Spinal cord (tissue), 10 donors: ENCODE results near the gene ADARB2. TPM values are rescaled to one million over a fixed set of nuclear protein-coding genes. Genes with fewer than 3 reads are reported as not detected.
"Not testable (repeated sequence)": the region's sequence is repeated elsewhere in the genome, so short reads cannot be mapped to it uniquely, and the experiment has no call there.

Source experiments
- DNase-seq, 6 donors: peaks; one replicate each; pipeline versions ENCODE4 v3.0.0 to v3.0.0-alpha.2; 2013 to 2015; ENCODE audit warnings: low spot score in 6 of 6, low read depth in 4 of 6
- H3K27ac ChIP-seq: one replicate; pipeline ENCODE4 v1.5.1; 2013; ENCODE audit warnings: low read depth, low read length, control low read depth
- H3K27me3 ChIP-seq: one replicate; pipeline ENCODE4 v1.6.1; 2013; ENCODE audit warnings: low read length; ENCODE audit not compliant: control insufficient read depth, insufficient read depth
- H3K36me3 ChIP-seq: one replicate; pipeline ENCODE4 v1.6.1; 2013; ENCODE audit warnings: low read length; ENCODE audit not compliant: control insufficient read depth, insufficient read depth
- H3K4me1 ChIP-seq: one replicate; pipeline ENCODE4 v1.6.1; 2013; ENCODE audit warnings: low read length; ENCODE audit not compliant: control insufficient read depth, insufficient read depth
- H3K4me3 ChIP-seq: one replicate; pipeline ENCODE4 v1.5.1; 2013; ENCODE audit warnings: low read depth, low read length, control low read depth
- H3K9me3 ChIP-seq: one replicate; pipeline ENCODE4 v1.6.1; 2013; ENCODE audit warnings: low read length; ENCODE audit not compliant: control insufficient read depth, insufficient read depth
- WGBS: methylation state at CpG from one replicate; pipeline ENCODE4 v1.1.5; 2013; ENCODE audit warnings: missing lambda C conversion rate; ENCODE audit not compliant: insufficient coverage; 5-methylcytosine and 5-hydroxymethylcytosine counted together
- polyA plus RNA-seq, 2 donors: library from polyadenylated mRNA; unstranded; fragments of 120-200 nt; gene quantifications; one replicate each; pipeline ENCODE4 v1.2.1, GENCODE V29; 2013; ENCODE audit not compliant: insufficient read length in 2 of 2
- total RNA-seq, 2 donors: library from RNA; depleted of rRNA in 1 of 2; stranded (reverse); fragments of 120-200 nt in 1 of 2; fragments of >200 nt in 1 of 2; gene quantifications; one replicate each; pipeline versions ENCODE4 v1.2.3 to v1.2.4, GENCODE V29; 2013 to 2014
- donor health status: healthy.

ADARB2 gene
- total and polyA plus RNA-seq, 4 donors = 4.1 to 11.2 (median 8.3) TPM

GRCh38 chr10:1169981-1170866, 567.1 kb downstream of the ADARB2 start:
- DNase-seq = peak in 1 of 6 donors; percentile 54
- H3K9me3 ChIP-seq = no peaks in the 10 kb centered on the region
- WGBS = 67% methylated on average over 18 of the region's 22 CpGs
- no peaks in the 10 kb centered on the region for H3K36me3 ChIP-seq
- H3K4me3 ChIP-seq = no peak overlapping the region
- H3K4me1 ChIP-seq = peaks cover 9% of the 10 kb centered on the region
- no peak overlapping the region for H3K27ac ChIP-seq
- H3K27me3 ChIP-seq = no peaks in the 10 kb centered on the region

GRCh38 chr10:1169186-1169885, 568.0 kb downstream of the ADARB2 start:
- no peaks in the 10 kb centered on the region for H3K36me3 ChIP-seq
- no peaks in the 10 kb centered on the region for H3K27me3 ChIP-seq
- peaks cover 9% of the 10 kb centered on the region for H3K4me1 ChIP-seq
- H3K9me3 ChIP-seq = no peaks in the 10 kb centered on the region
- DNase-seq = no peak
- no peak overlapping the region for H3K27ac ChIP-seq
- no peak overlapping the region for H3K4me3 ChIP-seq
- 57% methylated on average over 17 of the region's 23 CpGs for WGBS

GRCh38 chr10:1168763-1169162, 568.6 kb downstream of the ADARB2 start:
- Histone ChIP-seq H3K27ac (no peak overlapping the region), H3K9me3 (no peaks in the 10 kb centered on the region), H3K4me1 (peaks cover 9% of the 10 kb centered on the region), H3K36me3 (no peaks in the 10 kb centered on the region), H3K27me3 (no peaks in the 10 kb centered on the region), H3K4me3 (no peak overlapping the region)
- no peak for DNase-seq
- 93% methylated on average over 12 of the region's 13 CpGs for WGBS

GRCh38 chr10:1166828-1167275, 570.5 kb downstream of the ADARB2 start:
- WGBS = 91% methylated on average over 9 of the region's 9 CpGs
- H3K27me3 ChIP-seq = no peaks in the 10 kb centered on the region
- no peak for DNase-seq
- H3K4me3 ChIP-seq = no peak overlapping the region
- H3K4me1 ChIP-seq = peaks cover 9% of the 10 kb centered on the region
- no peaks in the 10 kb centered on the region for H3K9me3 ChIP-seq
- no peaks in the 10 kb centered on the region for H3K36me3 ChIP-seq
- no peak overlapping the region for H3K27ac ChIP-seq

GRCh38 chr10:1166101-1166827, 571.1 kb downstream of the ADARB2 start:
- no peak for DNase-seq
- H3K36me3 ChIP-seq = no peaks in the 10 kb centered on the region
- H3K4me3 ChIP-seq = no peak overlapping the region
- no peak overlapping the region for H3K27ac ChIP-seq
- H3K27me3 ChIP-seq = no peaks in the 10 kb centered on the region
- no peaks in the 10 kb centered on the region for H3K9me3 ChIP-seq
- H3K4me1 ChIP-seq = peaks cover 9% of the 10 kb centered on the region
- WGBS = 93% methylated on average over 15 of the region's 15 CpGs

GRCh38 chr10:1163831-1164230, 573.5 kb downstream of the ADARB2 start:
- Histone ChIP-seq H3K27me3 (no peaks in the 10 kb centered on the region), H3K27ac (no peak overlapping the region), H3K9me3 (no peaks in the 10 kb centered on the region), H3K4me3 (no peak overlapping the region), H3K36me3 (no peaks in the 10 kb centered on the region), H3K4me1 (no peaks in the 10 kb centered on the region)
- WGBS = 79% methylated on average over 2 of the region's 5 CpGs
- no peak for DNase-seq

- no peak for DNase-seq
- Histone ChIP-seq H3K36me3 (no peaks in the 10 kb centered on the region), H3K27ac (no peak overlapping the region), H3K4me3 (no peak overlapping the region), H3K4me1 (no peaks in the 10 kb centered on the region), H3K9me3 (no peaks in the 10 kb centered on the region), H3K27me3 (no peaks in the 10 kb centered on the region)
- WGBS = 92% methylated on average over 29 of the region's 29 CpGs
Measured at GRCh38 chr10:1163204-1163660, 574.1 kb downstream of the ADARB2 start.

- no peaks in the 10 kb centered on the region for H3K36me3 ChIP-seq
- no peaks in the 10 kb centered on the region for H3K4me1 ChIP-seq
- H3K4me3 ChIP-seq = no peak overlapping the region
- H3K27ac ChIP-seq = no peak overlapping the region
- WGBS = 87% methylated on average over 12 of the region's 13 CpGs
- DNase-seq = no peak
- H3K27me3 ChIP-seq = no peaks in the 10 kb centered on the region
- H3K9me3 ChIP-seq = no peaks in the 10 kb centered on the region
Measured at GRCh38 chr10:1162481-1163203, 574.7 kb downstream of the ADARB2 start.

- H3K36me3 ChIP-seq, H3K4me1 ChIP-seq, H3K27ac ChIP-seq, H3K4me3 ChIP-seq, DNase-seq, H3K27me3 ChIP-seq, H3K9me3 ChIP-seq: not testable (repeated sequence)
- 100% methylated on average over 1 of the region's 5 CpGs for WGBS
Measured at GRCh38 chr10:1161315-1161673, 576.0 kb downstream of the ADARB2 start.
